ENCODE measurements around the gene MYO5B. TPM values are rescaled to one million over a fixed set of nuclear protein-coding genes. Genes with fewer than 3 reads are reported as not detected.
A peak's percentile ranks its signal among the peaks of the same experiment; 100 is the strongest.

MYO5B gene
- total RNA-seq, 4 donors from 2014 or later: 58.2 to 102 (median 89.9) TPM

- intact Hi-C loops (cut with DNase I): no loop called here
- no peaks in the 10 kb centered on the region for H3K36me3 ChIP-seq
- WGBS, 2 donors: 95 to 98% methylated on average over 6 of the region's 6 CpGs
- no peak overlapping the region for H3K27ac ChIP-seq
- TF ChIP-seq POLR2A (IDR thresholded peaks at IDR 0.05) (no peak), CTCF (IDR thresholded peaks at IDR 0.05) (no peak)
- H3K4me1 ChIP-seq: peaks cover 4 to 7% of the 10 kb centered on the region in 2 donors
- no peaks in the 10 kb centered on the region for H3K27me3 ChIP-seq
- no peak overlapping the region for H3K4me3 ChIP-seq (replicated peaks in 1 of 3)
- no peaks in the 10 kb centered on the region for H3K9me3 ChIP-seq
- no peak for DNase-seq
These were observed 201.6 kb downstream of the MYO5B start for GRCh38 chr18:49993299-49993698.

DNA sequence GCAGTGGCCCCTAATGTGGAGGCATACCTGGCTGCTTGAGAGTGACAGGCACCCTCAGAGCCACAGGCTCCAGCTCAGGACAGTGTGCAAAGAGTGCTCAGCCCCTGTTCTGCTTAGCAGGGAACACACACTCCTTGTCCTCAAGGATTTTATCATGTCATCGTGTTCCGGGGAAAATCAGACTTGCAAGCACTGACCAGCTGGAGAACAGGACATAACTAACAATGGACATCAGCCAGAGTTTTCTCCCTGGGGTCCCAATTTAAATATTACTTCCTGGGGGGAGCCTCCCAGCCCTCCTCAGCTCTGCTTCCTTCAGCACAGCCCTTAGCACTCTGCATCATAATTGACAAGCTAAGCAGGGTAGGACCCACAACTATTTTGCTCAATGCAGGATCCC is 206.2 kb downstream of the MYO5B start:
- no peak for DNase-seq
- Histone ChIP-seq H3K9me3 (no peaks in the 10 kb centered on the region), H3K4me3 (replicated peaks in 1 of 3) (no peak overlapping the region), H3K27ac (peak overlapping the region; percentile 15 to 42 (median 22)), H3K4me1 (peaks cover 12% of the 10 kb centered on the region in 2 donors), H3K36me3 (no peaks in the 10 kb centered on the region), H3K27me3 (no peaks in the 10 kb centered on the region)
- TF ChIP-seq POLR2A (IDR thresholded peaks at IDR 0.05): no peak
- no peak for TF ChIP-seq CTCF (IDR thresholded peaks at IDR 0.05)
- WGBS, 2 donors: 54 to 79% methylated on average over 2 of the region's 2 CpGs
- intact Hi-C loops (cut with DNase I): no loop called here

- no peaks in the 10 kb centered on the region for H3K9me3 ChIP-seq
- intact Hi-C loops (cut with DNase I): no loop called here
- DNase-seq: peak; percentile 49 to 64
These were observed 206.8 kb downstream of the MYO5B start for GRCh38 chr18:49988101-49988500.

GRCh38 chr18:49985236-49985635 is 209.7 kb downstream of the MYO5B start:
- TF ChIP-seq CTCF (IDR thresholded peaks at IDR 0.05): no peak
- no peak for TF ChIP-seq POLR2A (IDR thresholded peaks at IDR 0.05)
- WGBS, 2 donors: 66 to 78% methylated on average over 3 of the region's 3 CpGs
- peaks cover 12% of the 10 kb centered on the region in 2 donors for H3K4me1 ChIP-seq
- intact Hi-C loops (cut with DNase I): no loop called here
- H3K4me3 ChIP-seq (replicated peaks in 1 of 3): no peak overlapping the region
- H3K27me3 ChIP-seq: no peaks in the 10 kb centered on the region
- H3K36me3 ChIP-seq: no peaks in the 10 kb centered on the region
- H3K27ac ChIP-seq: no peak overlapping the region
- no peaks in the 10 kb centered on the region for H3K9me3 ChIP-seq
- no peak for DNase-seq

More at GRCh38 chr18:49988101-49988500, 206.8 kb downstream of the MYO5B start:
- H3K4me1 ChIP-seq: peaks cover 12% of the 10 kb centered on the region in 2 donors
- TF ChIP-seq CTCF (IDR thresholded peaks at IDR 0.05) (no peak), POLR2A (IDR thresholded peaks at IDR 0.05) (no peak)
- no peak overlapping the region for H3K4me3 ChIP-seq (replicated peaks in 1 of 3)
- H3K27ac ChIP-seq: peak overlapping the region in 2 of 3 donors; percentile 15 to 42
- no peaks in the 10 kb centered on the region for H3K36me3 ChIP-seq
- H3K27me3 ChIP-seq: no peaks in the 10 kb centered on the region
- WGBS, 2 donors: 61 to 62% methylated on average over 5 of the region's 5 CpGs

DNA sequence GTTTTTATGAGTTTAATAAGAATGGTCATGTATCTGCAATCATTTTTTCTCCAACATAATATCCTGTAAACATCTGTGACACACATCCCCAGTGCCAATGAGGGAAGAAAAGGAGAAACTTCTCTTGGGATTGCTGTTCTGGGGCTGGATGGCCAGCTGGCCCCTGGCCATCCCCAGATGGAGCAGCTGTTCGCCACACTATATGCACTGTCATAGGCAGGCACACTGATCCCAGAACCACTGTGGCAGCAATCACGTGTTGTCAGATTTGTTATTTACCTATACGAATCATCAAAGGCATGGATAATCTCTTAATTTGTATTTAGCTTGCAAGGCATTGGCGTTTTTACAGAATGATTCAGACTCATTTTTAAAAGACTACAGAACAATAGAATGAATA is 214.1 kb downstream of the MYO5B start:
- no peaks in the 10 kb centered on the region for H3K36me3 ChIP-seq
- intact Hi-C loops (cut with DNase I): no loop called here
- TF ChIP-seq POLR2A (IDR thresholded peaks at IDR 0.05) (no peak), CTCF (IDR thresholded peaks at IDR 0.05) (no peak)
- WGBS, 2 donors: 82 to 88% methylated on average over 4 of the region's 4 CpGs
- no peak overlapping the region for H3K27ac ChIP-seq
- no peaks in the 10 kb centered on the region for H3K9me3 ChIP-seq
- no peak overlapping the region for H3K4me3 ChIP-seq (replicated peaks in 1 of 3)
- no peaks in the 10 kb centered on the region for H3K27me3 ChIP-seq
- H3K4me1 ChIP-seq: peaks cover 18 to 23% of the 10 kb centered on the region in 2 donors
- DNase-seq: no peak

All from thyroid gland (tissue), 4 donors.